GM18858 (cell line): Measurements from ENCODE around the gene RNF223.
"Not testable (repeated sequence)": the region's sequence is repeated elsewhere in the genome, so short reads cannot be mapped to it uniquely, and the experiment has no call there.

Experiments
- ATAC-seq: cut with Tn5 transposase; IDR thresholded peaks from one replicate; pipeline ENCODE4 v1.9.1; 2021; ENCODE audit not compliant: unreplicated experiment

RNF223 gene

GRCh38 chr1:1074631-1075147 is 583 bp upstream of the RNF223 start:
- no peak for ATAC-seq

- ATAC-seq: no peak
Measured at GRCh38 chr1:1072849-1073742, 1.0 kb downstream of the RNF223 start.

GRCh38 chr1:1072299-1072848 is 1.7 kb downstream of the RNF223 start:
- ATAC-seq: no peak

- ATAC-seq: no peak
Measured at GRCh38 chr1:1071486-1072298, 2.4 kb downstream of the RNF223 start.

GRCh38 chr1:1069711-1070676 is 4.1 kb downstream of the RNF223 start:
- ATAC-seq: no peak

GRCh38 chr1:1069056-1069710 is 4.9 kb downstream of the RNF223 start:
- peak; percentile 39 for ATAC-seq

GRCh38 chr1:1068517-1069055 is 5.5 kb downstream of the RNF223 start:
- no peak for ATAC-seq

- ATAC-seq: no peak
Measured at GRCh38 chr1:1067860-1068516, 6.1 kb downstream of the RNF223 start.

- no peak for ATAC-seq
Measured at GRCh38 chr1:1067284-1067859, 6.7 kb downstream of the RNF223 start.

GRCh38 chr1:1066403-1067283 is 7.5 kb downstream of the RNF223 start:
- no peak for ATAC-seq

GRCh38 chr1:1065940-1066304 is 8.2 kb downstream of the RNF223 start:
- ATAC-seq: not testable (repeated sequence)

GRCh38 chr1:1065265-1065939 is 8.7 kb downstream of the RNF223 start:
- ATAC-seq: no peak

GRCh38 chr1:1063945-1064831 is 9.9 kb downstream of the RNF223 start:
- ATAC-seq: no peak

- ATAC-seq: no peak
Measured at GRCh38 chr1:1063261-1063944, 10.7 kb downstream of the RNF223 start.

GRCh38 chr1:1062348-1063163 is 11.6 kb downstream of the RNF223 start:
- ATAC-seq: no peak
